HEK293T (cell line): ENCODE results near the gene TMEM42.

ENCODE experiments used
- CTCF ChIA-PET: fragments of 350-600 bp; formaldehyde crosslinking; extraction: SDS; loops from one replicate; lab custom pipeline; 2021; ENCODE audit warnings: antibody characterized with exemption, inconsistent platforms; lab: Yijun Ruan, JAX
- POLR2A ChIA-PET: fragments of 350-600 bp; formaldehyde crosslinking; extraction: SDS; loops from one replicate; lab custom pipeline; 2020; ENCODE audit warnings: antibody characterized with exemption, inconsistent platforms; lab: Yijun Ruan, JAX
- DNase-seq: peaks from one replicate; pipeline ENCODE4 v3.0.0; 2012; ENCODE audit warnings: mixed read lengths; ENCODE audit errors: extremely low spot score
- ARNT ChIP-seq: fragments of 450-650 bp; IDR thresholded peaks from 2 replicates; pipeline ENCODE4 v1.6.1; 2017; ENCODE audit warnings: mild to moderate bottlenecking
- BHLHE40 ChIP-seq: fragments of 450-650 bp; IDR thresholded peaks from 2 replicates; pipeline ENCODE4 v1.6.1; 2016; ENCODE audit warnings: mild to moderate bottlenecking, moderate library complexity, borderline replicate concordance
- CTBP1 ChIP-seq: fragments of 450-650 bp; IDR thresholded peaks from 2 replicates; pipeline ENCODE4 v1.6.1; 2016; ENCODE audit warnings: borderline replicate concordance
- ELF4 ChIP-seq: fragments of 450-650 bp; IDR thresholded peaks from 2 replicates; pipeline ENCODE4 v1.6.1; 2017; ENCODE audit warnings: antibody characterized with exemption
- FOXA1 ChIP-seq: fragments of 450-650 bp; IDR thresholded peaks from 2 replicates; pipeline ENCODE4 v1.6.1; 2016; ENCODE audit warnings: mild to moderate bottlenecking
- FOXK2 ChIP-seq: fragments of 450-650 bp; IDR thresholded peaks from 2 replicates; pipeline ENCODE4 v1.6.1; 2016; ENCODE audit warnings: mild to moderate bottlenecking
- FOXM1 ChIP-seq: fragments of 450-650 bp; IDR thresholded peaks from 2 replicates; pipeline ENCODE4 v1.6.1; 2017; ENCODE audit warnings: mild to moderate bottlenecking, borderline replicate concordance
- HDGF ChIP-seq: fragments of 450-650 bp; IDR thresholded peaks from 2 replicates; pipeline ENCODE4 v1.6.1; 2017; ENCODE audit warnings: antibody characterized with exemption, borderline replicate concordance
- L3MBTL2 ChIP-seq: fragments of 450-650 bp; conservative IDR thresholded peaks from 2 replicates; pipeline ENCODE4 v1.6.1; 2016; ENCODE audit warnings: mild to moderate bottlenecking
- LEF1 ChIP-seq: fragments of 450-650 bp; IDR thresholded peaks from 2 replicates; pipeline ENCODE4 v1.6.1; 2017; ENCODE audit warnings: mild to moderate bottlenecking, borderline replicate concordance
- NFRKB ChIP-seq: fragments of 450-650 bp; IDR thresholded peaks from 2 replicates; pipeline ENCODE4 v1.6.1; 2016; ENCODE audit warnings: mild to moderate bottlenecking, moderate library complexity
- SP1 ChIP-seq: fragments of 450-650 bp; IDR thresholded peaks from 2 replicates; pipeline ENCODE4 v1.6.1; 2017
- SUZ12 ChIP-seq: fragments of 450-650 bp; IDR thresholded peaks from 2 replicates; pipeline ENCODE4 v1.6.1; 2016; ENCODE audit warnings: mild to moderate bottlenecking
- TARDBP ChIP-seq: fragments of 450-650 bp; IDR thresholded peaks from 2 replicates; pipeline ENCODE4 v1.6.1; 2016
- ZNF384 ChIP-seq: fragments of 450-650 bp; IDR thresholded peaks from 2 replicates; pipeline ENCODE4 v1.6.1; 2016
- TF ChIP-seq, protein P1 (sequence below): fragments of 450-650 bp; IDR thresholded peaks from 2 replicates; pipeline ENCODE4 v1.6.1; 2016

The TMEM42 gene

DNA sequence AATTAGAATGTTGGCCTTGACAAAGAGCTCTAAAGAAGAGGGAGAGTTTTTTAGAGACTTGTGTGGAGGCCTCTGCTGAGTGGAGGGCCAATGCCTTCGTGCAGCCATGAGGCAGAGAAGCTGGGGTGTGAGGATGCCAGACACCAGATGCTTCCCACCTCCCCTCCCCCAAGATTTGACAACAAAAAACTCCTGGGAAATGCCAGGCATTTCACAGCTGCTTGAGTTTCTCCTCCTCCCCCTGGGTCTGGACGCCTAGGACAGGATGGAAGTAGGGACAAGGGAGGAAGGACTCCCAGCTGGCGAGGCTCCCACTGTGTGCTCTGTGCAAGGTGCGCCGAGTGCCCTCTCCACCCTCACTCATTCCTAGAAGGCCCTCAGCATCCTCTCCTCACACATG lies 32.8 kb downstream of the TMEM42 start:
- DNase-seq = no peak
- ChIA-PET CTCF (no interaction called here), POLR2A (no interaction called here)
- TF ChIP-seq SP1 (no peak), TARDBP (no peak), NFRKB (no peak), L3MBTL2 (no peak), BHLHE40 (no peak), ZNF384 (no peak), ARNT (no peak), FOXM1 (no peak), SUZ12 (no peak), FOXK2 (no peak), LEF1 (no peak)
- TF ChIP-seq, protein P1, sequence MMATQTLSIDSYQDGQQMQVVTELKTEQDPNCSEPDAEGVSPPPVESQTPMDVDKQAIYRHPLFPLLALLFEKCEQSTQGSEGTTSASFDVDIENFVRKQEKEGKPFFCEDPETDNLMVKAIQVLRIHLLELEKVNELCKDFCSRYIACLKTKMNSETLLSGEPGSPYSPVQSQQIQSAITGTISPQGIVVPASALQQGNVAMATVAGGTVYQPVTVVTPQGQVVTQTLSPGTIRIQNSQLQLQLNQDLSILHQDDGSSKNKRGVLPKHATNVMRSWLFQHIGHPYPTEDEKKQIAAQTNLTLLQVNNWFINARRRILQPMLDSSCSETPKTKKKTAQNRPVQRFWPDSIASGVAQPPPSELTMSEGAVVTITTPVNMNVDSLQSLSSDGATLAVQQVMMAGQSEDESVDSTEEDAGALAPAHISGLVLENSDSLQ = no peak

- CTCF ChIA-PET = interaction anchor here (0.6 kb wide), 1 partner anchor 68 kb away, joined by 3 read pairs; no protein-coding TSS in a partner anchor
- TF ChIP-seq ARNT (no peak), TARDBP (no peak), HDGF (no peak), BHLHE40 (no peak), ELF4 (no peak), SUZ12 (no peak), L3MBTL2 (no peak), LEF1 (no peak)
- TF ChIP-seq, protein P1 = no peak
- POLR2A ChIA-PET = no interaction called here
- no peak for DNase-seq
Observed at GRCh38 chr3:44896440-44896839, 34.7 kb downstream of the TMEM42 start.

DNA sequence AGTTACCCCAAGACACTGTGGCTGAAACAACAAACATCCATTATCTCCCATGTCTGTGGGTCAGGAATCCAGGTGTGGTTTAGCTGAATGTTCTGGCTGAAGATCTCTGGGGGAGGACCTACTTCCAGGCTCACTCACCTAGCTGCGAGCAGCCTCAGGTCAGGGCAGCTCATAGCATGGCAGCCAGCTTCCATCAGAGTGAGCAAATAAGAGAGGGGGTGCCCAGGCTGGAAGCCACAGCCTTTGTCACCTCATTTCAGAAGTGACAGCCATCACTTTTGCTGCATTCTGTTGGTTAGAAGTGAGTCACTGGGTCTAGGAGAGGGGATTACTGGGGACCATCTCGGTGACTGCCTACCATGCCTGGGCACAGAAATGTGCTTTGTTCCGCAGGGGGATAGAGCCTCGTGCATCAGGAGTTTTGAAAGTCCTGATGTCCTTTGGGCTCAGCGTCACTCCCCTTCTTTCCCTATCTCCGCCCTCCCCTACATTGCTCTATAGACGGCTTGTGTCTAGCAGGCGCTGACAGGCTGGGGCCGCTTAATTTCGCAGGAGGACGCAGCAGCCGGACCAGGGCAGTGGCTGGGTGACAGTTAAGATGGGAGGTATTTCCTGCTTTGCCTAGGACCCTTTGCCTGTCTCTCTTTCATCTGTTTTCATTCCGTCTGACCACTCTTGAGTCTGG lies 38.1 kb downstream of the TMEM42 start:
- ChIA-PET POLR2A (no interaction called here), CTCF (no interaction called here)
- DNase-seq = no peak
- TF ChIP-seq LEF1 = no peak
- TF ChIP-seq FOXM1 = no peak
- TF ChIP-seq BHLHE40 = no peak
- TF ChIP-seq HDGF = no peak
- no peak for TF ChIP-seq FOXA1
- TF ChIP-seq L3MBTL2 = no peak
- TF ChIP-seq TARDBP = no peak
- no peak for TF ChIP-seq ARNT
- no peak for TF ChIP-seq NFRKB
- TF ChIP-seq ZNF384 = no peak
- no peak for TF ChIP-seq SP1
- TF ChIP-seq CTBP1 = no peak
- TF ChIP-seq ELF4 = no peak
- no peak for TF ChIP-seq SUZ12
- TF ChIP-seq, protein P1 = no peak

- POLR2A ChIA-PET = no interaction called here
- DNase-seq = no peak
- CTCF ChIA-PET = no interaction called here
- no peak for TF ChIP-seq HDGF
Observed at GRCh38 chr3:44902628-44903027, 40.9 kb downstream of the TMEM42 start.

DNA sequence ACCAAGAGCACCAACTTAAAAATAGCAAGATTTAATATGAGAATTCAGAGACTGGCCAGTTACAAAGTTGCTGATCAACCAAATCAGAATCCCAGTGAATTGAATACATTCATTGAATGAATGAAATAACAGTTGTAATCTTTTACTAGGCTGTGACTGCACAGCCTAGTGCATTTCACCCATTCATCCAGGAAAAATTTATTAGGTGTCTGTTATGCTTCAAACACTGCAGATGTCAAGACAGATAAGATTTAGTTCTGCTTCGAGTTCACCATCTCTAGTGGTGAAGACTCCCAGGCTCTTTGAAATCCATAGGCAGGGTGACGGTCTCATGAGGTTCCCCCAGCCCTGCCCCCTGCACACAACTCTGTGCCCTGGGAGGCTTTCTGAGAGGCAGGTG lies 41.6 kb downstream of the TMEM42 start:
- DNase-seq = no peak
- CTCF ChIA-PET = no interaction called here
- POLR2A ChIA-PET = no interaction called here
- TF ChIP-seq NFRKB (no peak), ARNT (no peak), FOXA1 (no peak), FOXM1 (no peak), FOXK2 (no peak), TARDBP (no peak), HDGF (no peak), SP1 (no peak), SUZ12 (no peak), CTBP1 (no peak), ZNF384 (no peak), ELF4 (no peak), BHLHE40 (no peak), L3MBTL2 (no peak), LEF1 (no peak)
- TF ChIP-seq, protein P1 = no peak

- TF ChIP-seq CTBP1 (no peak), BHLHE40 (no peak), HDGF (no peak), ARNT (no peak), LEF1 (no peak), L3MBTL2 (no peak), NFRKB (no peak), FOXK2 (no peak), TARDBP (no peak), SP1 (no peak), FOXM1 (no peak), SUZ12 (no peak), ELF4 (no peak), FOXA1 (no peak)
- TF ChIP-seq, protein P1 = no peak
- ChIA-PET CTCF (no interaction called here), POLR2A (no interaction called here)
- no peak for DNase-seq
Observed at GRCh38 chr3:44903751-44904150, 42.0 kb downstream of the TMEM42 start.
